Measurements from ENCODE around the gene OR52B4. TPM values are rescaled to one million over a fixed set of nuclear protein-coding genes. Genes with fewer than 3 reads are reported as not detected.

Gene OR52B4
- total and polyA plus RNA-seq, 2 of the 8 experiments (the other 6 are each of a cell fraction or from before 2014, with no cell fraction given), result not detected

DNA sequence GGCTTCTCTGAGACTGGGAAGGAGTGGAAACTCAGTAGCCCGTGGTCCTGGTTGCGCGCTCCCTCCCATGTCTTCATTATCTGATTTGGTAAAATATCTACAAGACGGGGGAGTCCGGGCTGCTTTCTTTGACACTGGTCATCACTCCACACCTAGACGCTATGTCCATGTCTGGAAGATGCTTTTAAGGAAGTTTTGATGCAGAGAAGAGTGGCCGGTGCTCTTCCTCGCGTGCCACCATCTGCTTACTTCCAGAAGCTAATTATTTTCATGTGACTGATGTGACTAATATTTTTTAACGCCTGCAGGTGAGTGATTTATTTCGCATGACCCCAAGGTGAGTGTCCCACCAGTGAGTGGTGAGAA, 25.7 kb upstream of the OR52B4 start:
- H3K27me3 ChIP-seq (replicated peaks in 1 of 4; ENCODE audit: control insufficient read depth in 3 of 4, extremely low read depth in 1 of 4, insufficient read depth in 3 of 4, low read length in 3 of 4), result no peaks in the 10 kb centered on the region
- no peak overlapping the region for H3K27ac ChIP-seq (ENCODE audit: low read depth, low read length)
- H3K9me3 ChIP-seq (ENCODE audit: insufficient read depth in 2 of 2, low read depth in 1 of 2, low read length in 1 of 2), result no peaks in the 10 kb centered on the region
- peaks cover 0 to 3% (median 0%) of the 10 kb centered on the region in 4 experiments; a peak in 1 of 7 replicates for H3K4me1 ChIP-seq (replicated peaks in 1 of 4; ENCODE audit: control insufficient read depth in 3 of 4, insufficient read depth in 4 of 4, low read length in 3 of 4)
- H3K79me2 ChIP-seq (ENCODE audit: control insufficient read depth in 1 of 2, insufficient read depth in 2 of 2, low read length in 2 of 2), result no peaks in the 10 kb centered on the region; a peak in 1 of 4 replicates
- no peaks in the 10 kb centered on the region for H4K20me1 ChIP-seq (replicated peaks in 1 of 2; ENCODE audit: control insufficient read depth in 1 of 2, insufficient read depth in 2 of 2, low read length in 2 of 2)
- H2BK120ac ChIP-seq (replicated peaks; ENCODE audit: low read depth, low read length), result no peak overlapping the region
- CTCF ChIA-PET (ENCODE audit: partially characterized antibody), result interaction anchor here (0.6 to 2.0 kb wide), 4 partner anchors 72 to 206 kb away, joined by 3 to 7 read pairs (median 4); no protein-coding TSS in a partner anchor
- no peak for FAIRE-seq
- peaks cover 4% of the 10 kb centered on the region; the same call in 1 of the 2 replicates for H3K23me2 ChIP-seq (ENCODE audit: low read depth, low read length)
- H4K91ac ChIP-seq (replicated peaks; ENCODE audit: insufficient read length, low read length), result no peak overlapping the region
- H3K9ac ChIP-seq (replicated peaks in 1 of 4; ENCODE audit: extremely low read depth in 1 of 4, low read depth in 3 of 4, low read length in 3 of 4), result no peak overlapping the region
- H2BK15ac ChIP-seq (ENCODE audit: low read length), result no peak overlapping the region
- no peak overlapping the region for H4K5ac ChIP-seq (ENCODE audit: insufficient read length, low read depth, low read length)
- no peaks in the 10 kb centered on the region for H3K79me1 ChIP-seq (ENCODE audit: low read depth, low read length)
- peak overlapping the region; percentile 59; the same call in 1 of the 2 replicates for H2AFZ ChIP-seq (ENCODE audit: low read length)
- POLR2A ChIA-PET (ENCODE audit: partially characterized antibody), result no interaction called here
- WGBS, 2 experiments (ENCODE audit: extremely low coverage in 1 of 2, insufficient coverage in 1 of 2, insufficient read length in 1 of 2, insufficient replicate concordance in 2 of 2, low coverage in 1 of 2, low lambda C conversion rate in 2 of 2, missing lambda C conversion rate in 1 of 2), result 67% methylated on average over 11 of the region's 11 CpGs; no CpG with 5 or more reads in 1 of the 2 experiments
- peak overlapping the region; percentile 68 to 69 for H3K4me2 ChIP-seq (ENCODE audit: insufficient read depth in 1 of 2, low read depth in 2 of 2, low read length in 2 of 2)
- TF ChIP-seq TAF7 (optimal IDR thresholded peaks at IDR 0.05; ENCODE audit: borderline replicate concordance, low read depth, low read length) (no peak), HDAC2 (IDR thresholded peaks at IDR 0.05; ENCODE audit: borderline replicate concordance in 1 of 2, low read depth in 2 of 2, low read length in 2 of 2) (no peak), POU5F1 (IDR thresholded peaks at IDR 0.05; ENCODE audit: low read depth, low read length) (no peak), POLR2AphosphoS5 (IDR thresholded peaks at IDR 0.05; ENCODE audit: low read depth, low read length) (no peak), HDAC6 (IDR thresholded peaks at IDR 0.05; ENCODE audit: low read depth, low read length) (no peak), SIN3A (conservative IDR thresholded peaks at IDR 0.05 in 1 of 2, IDR thresholded peaks at IDR 0.05 in 1 of 2; ENCODE audit: low read depth in 1 of 2, low read length in 2 of 2) (no peak), SP2 (IDR thresholded peaks at IDR 0.05; ENCODE audit: low read length) (no peak), GTF2F1 (IDR thresholded peaks at IDR 0.05; ENCODE audit: borderline replicate concordance, low read depth, low read length) (no peak), KDM4A (IDR thresholded peaks at IDR 0.05; ENCODE audit: low read depth, low read length, severe bottlenecking) (no peak), RAD21 (IDR thresholded peaks at IDR 0.05 in 1 of 2, conservative IDR thresholded peaks at IDR 0.05 in 1 of 2; ENCODE audit: low read depth in 2 of 2, low read length in 2 of 2) (no peak)
- TF ChIP-seq, protein P1, sequence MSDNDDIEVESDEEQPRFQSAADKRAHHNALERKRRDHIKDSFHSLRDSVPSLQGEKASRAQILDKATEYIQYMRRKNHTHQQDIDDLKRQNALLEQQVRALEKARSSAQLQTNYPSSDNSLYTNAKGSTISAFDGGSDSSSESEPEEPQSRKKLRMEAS (IDR thresholded peaks at IDR 0.05), result no peak
- TF ChIP-seq, protein P2, sequence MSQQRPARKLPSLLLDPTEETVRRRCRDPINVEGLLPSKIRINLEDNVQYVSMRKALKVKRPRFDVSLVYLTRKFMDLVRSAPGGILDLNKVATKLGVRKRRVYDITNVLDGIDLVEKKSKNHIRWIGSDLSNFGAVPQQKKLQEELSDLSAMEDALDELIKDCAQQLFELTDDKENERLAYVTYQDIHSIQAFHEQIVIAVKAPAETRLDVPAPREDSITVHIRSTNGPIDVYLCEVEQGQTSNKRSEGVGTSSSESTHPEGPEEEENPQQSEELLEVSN (IDR thresholded peaks at IDR 0.05), result no peak
- no peak overlapping the region for H3K4ac ChIP-seq (replicated peaks; ENCODE audit: insufficient read length, low read depth, low read length)
- H4K8ac ChIP-seq (ENCODE audit: extremely low read depth, insufficient read depth, low read length), result no peak overlapping the region
- H2BK12ac ChIP-seq (ENCODE audit: low read depth, low read length), result no peak overlapping the region
- peaks cover 3 to 12% (median 6%) of the 10 kb centered on the region in 4 experiments; a peak in 4 of 8 replicates for H3K36me3 ChIP-seq (ENCODE audit: control insufficient read depth in 2 of 4, insufficient read depth in 4 of 4, low read length in 3 of 4)
- H2BK5ac ChIP-seq (ENCODE audit: low read depth, low read length), result no peak overlapping the region
- no peak overlapping the region for H3K18ac ChIP-seq (ENCODE audit: extremely low read depth, low read length)
- no peak overlapping the region for H3K14ac ChIP-seq (ENCODE audit: insufficient read length)
- no peak overlapping the region for H2AK5ac ChIP-seq (ENCODE audit: low read depth, low read length)
- no peak overlapping the region for H2BK20ac ChIP-seq (ENCODE audit: low read length)
- H3K4me3 ChIP-seq (ENCODE audit: extremely low read depth in 1 of 4, insufficient read depth in 2 of 4, low read depth in 3 of 4, low read length in 4 of 4), result peak overlapping the region in 3 of 4 experiments; percentile 68 to 71 (median 71); a peak in 6 of 8 replicates
- DNase-seq (ENCODE audit: low read depth in 1 of 2, low spot score in 2 of 2), result no peak
- no peak overlapping the region for H3K23ac ChIP-seq (ENCODE audit: insufficient read length)
- no peak overlapping the region for H3K56ac ChIP-seq (replicated peaks; ENCODE audit: insufficient read length, low read depth, low read length)

All from H1 (cell line).